Liver (tissue), 3 donors: ENCODE results near the gene MYO1C.

ENCODE experiments used
- EGR1 ChIP-seq, 2 donors: IDR thresholded peaks; 2 replicates each; pipeline ENCODE4 v1.6.1; 2016 to 2018; ENCODE audit warnings: antibody characterized with exemption in 2 of 2, low read depth in 2 of 2
- SP1 ChIP-seq: IDR thresholded peaks from 2 replicates; pipeline ENCODE4 v1.6.1; 2018; ENCODE audit warnings: antibody characterized with exemption, mild to moderate bottlenecking
- TAF1 ChIP-seq: conservative IDR thresholded peaks from 2 replicates; pipeline ENCODE4 v1.6.1; 2016; ENCODE audit warnings: antibody characterized with exemption, mild to moderate bottlenecking
- YY1 ChIP-seq: IDR thresholded peaks from 2 replicates; pipeline ENCODE4 v1.6.1; 2016; ENCODE audit warnings: antibody characterized with exemption, mild to moderate bottlenecking
- TF ChIP-seq, protein P1 (sequence below): IDR thresholded peaks from 2 replicates; pipeline ENCODE4 v1.6.1; 2016; ENCODE audit warnings: antibody characterized with exemption, mild to moderate bottlenecking
- TF ChIP-seq, protein P2 (sequence below): IDR thresholded peaks from 2 replicates; pipeline ENCODE4 v1.6.1; 2016; ENCODE audit warnings: antibody characterized with exemption
- TF ChIP-seq, protein P3 (sequence below): fragments of 150-350 bp; IDR thresholded peaks from 2 replicates; pipeline ENCODE4 v1.5.1; 2017; ENCODE audit warnings: improper control_type of control experiment, low read depth, low read length; ENCODE audit not compliant: missing input control
- donor health status: healthy.
- donor health status: healthy.

DNA sequence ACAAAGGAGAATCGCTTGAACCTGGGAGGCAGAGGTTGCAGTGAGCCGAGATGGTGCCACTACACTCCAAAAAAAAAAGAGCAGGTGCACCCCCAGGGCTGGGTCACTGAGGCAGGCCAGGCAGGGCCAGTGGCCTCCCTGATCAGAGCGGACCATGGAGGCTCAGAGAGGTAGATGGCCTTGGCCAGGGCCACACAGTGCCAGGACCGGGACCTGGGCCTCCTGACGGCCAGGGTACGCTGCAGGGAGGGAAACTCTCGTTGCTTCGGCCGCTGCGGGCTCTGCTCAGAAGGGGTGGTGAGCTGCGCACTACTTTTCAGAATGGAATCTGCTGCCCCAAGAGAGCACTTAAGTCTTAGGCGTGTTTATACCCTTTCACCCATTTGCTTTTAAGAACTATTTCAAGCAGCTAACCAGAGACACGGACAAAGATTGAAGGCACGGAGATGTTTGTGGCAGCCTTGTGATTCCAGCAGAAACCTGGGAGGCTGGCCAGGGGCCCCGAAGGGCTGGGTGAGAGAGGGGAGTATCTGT is 17.1 kb downstream of the MYO1C start:
- TF ChIP-seq, protein P1, sequence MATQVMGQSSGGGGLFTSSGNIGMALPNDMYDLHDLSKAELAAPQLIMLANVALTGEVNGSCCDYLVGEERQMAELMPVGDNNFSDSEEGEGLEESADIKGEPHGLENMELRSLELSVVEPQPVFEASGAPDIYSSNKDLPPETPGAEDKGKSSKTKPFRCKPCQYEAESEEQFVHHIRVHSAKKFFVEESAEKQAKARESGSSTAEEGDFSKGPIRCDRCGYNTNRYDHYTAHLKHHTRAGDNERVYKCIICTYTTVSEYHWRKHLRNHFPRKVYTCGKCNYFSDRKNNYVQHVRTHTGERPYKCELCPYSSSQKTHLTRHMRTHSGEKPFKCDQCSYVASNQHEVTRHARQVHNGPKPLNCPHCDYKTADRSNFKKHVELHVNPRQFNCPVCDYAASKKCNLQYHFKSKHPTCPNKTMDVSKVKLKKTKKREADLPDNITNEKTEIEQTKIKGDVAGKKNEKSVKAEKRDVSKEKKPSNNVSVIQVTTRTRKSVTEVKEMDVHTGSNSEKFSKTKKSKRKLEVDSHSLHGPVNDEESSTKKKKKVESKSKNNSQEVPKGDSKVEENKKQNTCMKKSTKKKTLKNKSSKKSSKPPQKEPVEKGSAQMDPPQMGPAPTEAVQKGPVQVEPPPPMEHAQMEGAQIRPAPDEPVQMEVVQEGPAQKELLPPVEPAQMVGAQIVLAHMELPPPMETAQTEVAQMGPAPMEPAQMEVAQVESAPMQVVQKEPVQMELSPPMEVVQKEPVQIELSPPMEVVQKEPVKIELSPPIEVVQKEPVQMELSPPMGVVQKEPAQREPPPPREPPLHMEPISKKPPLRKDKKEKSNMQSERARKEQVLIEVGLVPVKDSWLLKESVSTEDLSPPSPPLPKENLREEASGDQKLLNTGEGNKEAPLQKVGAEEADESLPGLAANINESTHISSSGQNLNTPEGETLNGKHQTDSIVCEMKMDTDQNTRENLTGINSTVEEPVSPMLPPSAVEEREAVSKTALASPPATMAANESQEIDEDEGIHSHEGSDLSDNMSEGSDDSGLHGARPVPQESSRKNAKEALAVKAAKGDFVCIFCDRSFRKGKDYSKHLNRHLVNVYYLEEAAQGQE = no peak
- TF ChIP-seq, protein P2, sequence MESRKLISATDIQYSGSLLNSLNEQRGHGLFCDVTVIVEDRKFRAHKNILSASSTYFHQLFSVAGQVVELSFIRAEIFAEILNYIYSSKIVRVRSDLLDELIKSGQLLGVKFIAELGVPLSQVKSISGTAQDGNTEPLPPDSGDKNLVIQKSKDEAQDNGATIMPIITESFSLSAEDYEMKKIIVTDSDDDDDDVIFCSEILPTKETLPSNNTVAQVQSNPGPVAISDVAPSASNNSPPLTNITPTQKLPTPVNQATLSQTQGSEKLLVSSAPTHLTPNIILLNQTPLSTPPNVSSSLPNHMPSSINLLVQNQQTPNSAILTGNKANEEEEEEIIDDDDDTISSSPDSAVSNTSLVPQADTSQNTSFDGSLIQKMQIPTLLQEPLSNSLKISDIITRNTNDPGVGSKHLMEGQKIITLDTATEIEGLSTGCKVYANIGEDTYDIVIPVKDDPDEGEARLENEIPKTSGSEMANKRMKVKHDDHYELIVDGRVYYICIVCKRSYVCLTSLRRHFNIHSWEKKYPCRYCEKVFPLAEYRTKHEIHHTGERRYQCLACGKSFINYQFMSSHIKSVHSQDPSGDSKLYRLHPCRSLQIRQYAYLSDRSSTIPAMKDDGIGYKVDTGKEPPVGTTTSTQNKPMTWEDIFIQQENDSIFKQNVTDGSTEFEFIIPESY = no peak
- TF ChIP-seq, protein P3, sequence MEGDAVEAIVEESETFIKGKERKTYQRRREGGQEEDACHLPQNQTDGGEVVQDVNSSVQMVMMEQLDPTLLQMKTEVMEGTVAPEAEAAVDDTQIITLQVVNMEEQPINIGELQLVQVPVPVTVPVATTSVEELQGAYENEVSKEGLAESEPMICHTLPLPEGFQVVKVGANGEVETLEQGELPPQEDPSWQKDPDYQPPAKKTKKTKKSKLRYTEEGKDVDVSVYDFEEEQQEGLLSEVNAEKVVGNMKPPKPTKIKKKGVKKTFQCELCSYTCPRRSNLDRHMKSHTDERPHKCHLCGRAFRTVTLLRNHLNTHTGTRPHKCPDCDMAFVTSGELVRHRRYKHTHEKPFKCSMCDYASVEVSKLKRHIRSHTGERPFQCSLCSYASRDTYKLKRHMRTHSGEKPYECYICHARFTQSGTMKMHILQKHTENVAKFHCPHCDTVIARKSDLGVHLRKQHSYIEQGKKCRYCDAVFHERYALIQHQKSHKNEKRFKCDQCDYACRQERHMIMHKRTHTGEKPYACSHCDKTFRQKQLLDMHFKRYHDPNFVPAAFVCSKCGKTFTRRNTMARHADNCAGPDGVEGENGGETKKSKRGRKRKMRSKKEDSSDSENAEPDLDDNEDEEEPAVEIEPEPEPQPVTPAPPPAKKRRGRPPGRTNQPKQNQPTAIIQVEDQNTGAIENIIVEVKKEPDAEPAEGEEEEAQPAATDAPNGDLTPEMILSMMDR = no peak
- TF ChIP-seq TAF1 (no peak), SP1 (no peak), EGR1 (IDR thresholded peaks at IDR 0.05; ENCODE audit: low read depth in 2 of 2) (no peak), YY1 (no peak)
